Trophoblast cell (in vitro differentiated cells and primary cell): ENCODE measurements around the gene QKI.

Source experiments
- DNase-seq, 2 donors: peaks; one replicate each; pipeline ENCODE4 v3.0.0-alpha.2; 2016
- H2AFZ ChIP-seq: 2 replicates; pipeline ENCODE4 v1.6.1; 2013; ENCODE audit warnings: low read length, moderate library complexity, mild to moderate bottlenecking; ENCODE audit not compliant: insufficient read depth, poor library complexity
- H2AK5ac ChIP-seq: 2 replicates; pipeline ENCODE4 v1.6.1; 2013; ENCODE audit warnings: mild to moderate bottlenecking, low read length
- H2BK120ac ChIP-seq: 2 replicates; pipeline ENCODE4 v1.6.1; 2013; ENCODE audit warnings: low read length, mild to moderate bottlenecking, moderate library complexity; ENCODE audit not compliant: insufficient read depth, poor library complexity
- H2BK12ac ChIP-seq: 2 replicates; pipeline ENCODE4 v1.6.1; 2013; ENCODE audit warnings: mild to moderate bottlenecking, low read length, moderate library complexity
- H2BK5ac ChIP-seq: 2 replicates; pipeline ENCODE4 v1.6.1; 2013; ENCODE audit warnings: low read length, low read depth, moderate library complexity, mild to moderate bottlenecking; ENCODE audit not compliant: poor library complexity
- H3K14ac ChIP-seq: 2 replicates; pipeline ENCODE4 v1.6.1; 2013; ENCODE audit warnings: mild to moderate bottlenecking, low read length
- H3K18ac ChIP-seq: 2 replicates; pipeline ENCODE4 v1.6.1; 2013; ENCODE audit warnings: mild to moderate bottlenecking, low read length
- H3K23ac ChIP-seq: 2 replicates; pipeline ENCODE4 v1.6.1; 2013; ENCODE audit warnings: low read length
- H3K27ac ChIP-seq: 2 replicates; pipeline ENCODE4 v1.5.1; 2013; ENCODE audit warnings: low read depth, mild to moderate bottlenecking, inconsistent platforms, low read length, moderate library complexity
- H3K27me3 ChIP-seq: 2 replicates; pipeline ENCODE4 v1.6.1; 2013; ENCODE audit warnings: inconsistent platforms, mild to moderate bottlenecking, low read length, moderate library complexity; ENCODE audit not compliant: insufficient read depth
- H3K36me3 ChIP-seq, 2 experiments: 1 replicate in 1 of 2; 2 replicates in 1 of 2; pipeline ENCODE4 v1.6.1; 2013; ENCODE audit warnings: low read length in 2 of 2, mild to moderate bottlenecking in 2 of 2, moderate library complexity in 1 of 2; ENCODE audit not compliant: insufficient read depth in 2 of 2, control insufficient read depth in 1 of 2
- H3K4ac ChIP-seq: 2 replicates; pipeline ENCODE4 v1.6.1; 2013; ENCODE audit warnings: low read depth, mild to moderate bottlenecking, low read length, moderate library complexity
- H3K4me1 ChIP-seq, 2 experiments: 1 replicate in 1 of 2; 2 replicates in 1 of 2; pipeline ENCODE4 v1.6.1; 2013; ENCODE audit warnings: low read length in 2 of 2, mild to moderate bottlenecking in 2 of 2, moderate library complexity in 1 of 2; ENCODE audit not compliant: insufficient read depth in 2 of 2, control insufficient read depth in 1 of 2
- H3K4me2 ChIP-seq: 2 replicates; pipeline ENCODE4 v1.6.1; 2013; ENCODE audit warnings: inconsistent platforms, mild to moderate bottlenecking, low read length, moderate library complexity
- H3K4me3 ChIP-seq: 2 replicates; pipeline ENCODE4 v1.5.1; 2013; ENCODE audit warnings: mild to moderate bottlenecking, low read depth, low read length, inconsistent platforms
- H3K79me1 ChIP-seq: one replicate; pipeline ENCODE4 v1.6.1; 2013; ENCODE audit warnings: low read length
- H3K79me2 ChIP-seq: 2 replicates; pipeline ENCODE4 v1.6.1; 2013; ENCODE audit warnings: low read length, mild to moderate bottlenecking; ENCODE audit not compliant: control insufficient read depth, insufficient read depth, poor library complexity
- H3K9ac ChIP-seq: 2 replicates; pipeline ENCODE4 v1.6.1; 2013; ENCODE audit warnings: mild to moderate bottlenecking, low read length
- H3K9me3 ChIP-seq: 2 replicates; pipeline ENCODE4 v1.6.1; 2013; ENCODE audit warnings: low read depth, mild to moderate bottlenecking, control low read depth, inconsistent platforms, low read length; ENCODE audit not compliant: insufficient read depth
- H4K12ac ChIP-seq: 2 replicates; pipeline ENCODE4 v1.6.1; 2013; ENCODE audit warnings: low read depth, mild to moderate bottlenecking, low read length, moderate library complexity
- H4K8ac ChIP-seq: 2 replicates; pipeline ENCODE4 v1.6.1; 2013; ENCODE audit warnings: low read depth, mild to moderate bottlenecking, low read length, moderate library complexity
- H4K91ac ChIP-seq: one replicate; pipeline ENCODE4 v1.6.1; 2013; ENCODE audit warnings: low read depth, mild to moderate bottlenecking, low read length, moderate library complexity
- WGBS: extraction: QIAGEN DNeasy Blood & Tissue Kit; methylation state at CpG from one replicate; pipeline ENCODE4 v1.1.7; 2013; ENCODE audit warnings: missing lambda C conversion rate; ENCODE audit not compliant: insufficient read length, insufficient coverage; ENCODE audit errors: extremely low coverage; 5-methylcytosine and 5-hydroxymethylcytosine counted together

QKI gene

GRCh38 chr6:163592872-163593271, 178.4 kb downstream of the QKI start:
- no peak overlapping the region for H3K27ac ChIP-seq
- no peak overlapping the region for H4K12ac ChIP-seq
- H2AK5ac ChIP-seq = no peak overlapping the region
- no peak overlapping the region for H3K4ac ChIP-seq
- no peaks in the 10 kb centered on the region for H3K27me3 ChIP-seq
- no peaks in the 10 kb centered on the region for H3K79me2 ChIP-seq
- DNase-seq = no peak
- no peak overlapping the region for H2BK120ac ChIP-seq
- no peak overlapping the region for H3K18ac ChIP-seq
- no peaks in the 10 kb centered on the region for H3K79me1 ChIP-seq
- no peak overlapping the region for H2AFZ ChIP-seq
- H3K9ac ChIP-seq = no peak overlapping the region
- H2BK5ac ChIP-seq = no peak overlapping the region
- no peak overlapping the region for H3K4me2 ChIP-seq
- no peak overlapping the region for H3K14ac ChIP-seq
- WGBS = no CpG with 5 or more reads among the region's 3 CpGs
- H3K4me1 ChIP-seq = no peaks in the 10 kb centered on the region
- H2BK12ac ChIP-seq = no peak overlapping the region
- H3K23ac ChIP-seq = no peak overlapping the region
- H4K8ac ChIP-seq = no peak overlapping the region
- peaks cover 4% of the 10 kb centered on the region for H3K9me3 ChIP-seq
- no peak overlapping the region for H4K91ac ChIP-seq
- peaks cover 0 to 8% of the 10 kb centered on the region in 2 experiments for H3K36me3 ChIP-seq
- no peak overlapping the region for H3K4me3 ChIP-seq

- DNase-seq = no peak
- Histone ChIP-seq H3K14ac (no peak overlapping the region), H3K79me2 (no peaks in the 10 kb centered on the region), H3K79me1 (no peaks in the 10 kb centered on the region), H2BK5ac (no peak overlapping the region), H4K8ac (no peak overlapping the region), H3K27ac (no peak overlapping the region), H2BK120ac (no peak overlapping the region), H3K4me1 (no peaks in the 10 kb centered on the region), H3K9ac (no peak overlapping the region), H3K4ac (no peak overlapping the region), H3K4me2 (no peak overlapping the region), H2AK5ac (no peak overlapping the region), H3K9me3 (peaks cover 2% of the 10 kb centered on the region), H2BK12ac (no peak overlapping the region), H3K23ac (no peak overlapping the region), H4K12ac (no peak overlapping the region), H4K91ac (no peak overlapping the region), H3K27me3 (no peaks in the 10 kb centered on the region), H3K4me3 (no peak overlapping the region), H3K18ac (no peak overlapping the region), H2AFZ (no peak overlapping the region), H3K36me3 (no peaks in the 10 kb centered on the region)
- no CpG with 5 or more reads among the region's 2 CpGs for WGBS
Observed at GRCh38 chr6:163596174-163596573, 181.7 kb downstream of the QKI start.

GRCh38 chr6:163599136-163599535, 184.6 kb downstream of the QKI start:
- Histone ChIP-seq H4K91ac (no peak overlapping the region), H2BK5ac (no peak overlapping the region), H2AFZ (no peak overlapping the region), H3K4ac (no peak overlapping the region), H3K79me2 (no peaks in the 10 kb centered on the region), H2BK12ac (no peak overlapping the region), H3K4me1 (no peaks in the 10 kb centered on the region), H3K4me2 (no peak overlapping the region), H3K23ac (no peak overlapping the region), H3K9me3 (no peaks in the 10 kb centered on the region), H4K12ac (no peak overlapping the region), H2BK120ac (no peak overlapping the region), H2AK5ac (no peak overlapping the region), H3K4me3 (no peak overlapping the region), H3K79me1 (no peaks in the 10 kb centered on the region), H3K14ac (no peak overlapping the region), H3K9ac (no peak overlapping the region), H3K27me3 (no peaks in the 10 kb centered on the region), H3K27ac (no peak overlapping the region), H4K8ac (no peak overlapping the region), H3K36me3 (no peaks in the 10 kb centered on the region), H3K18ac (no peak overlapping the region)
- no peak for DNase-seq

GRCh38 chr6:163599684-163600083, 185.2 kb downstream of the QKI start:
- Histone ChIP-seq H2BK5ac (no peak overlapping the region), H4K8ac (no peak overlapping the region), H3K14ac (no peak overlapping the region), H4K91ac (no peak overlapping the region), H3K23ac (no peak overlapping the region), H3K27ac (no peak overlapping the region), H2BK120ac (no peak overlapping the region), H2BK12ac (no peak overlapping the region), H3K4me1 (no peaks in the 10 kb centered on the region), H3K79me1 (no peaks in the 10 kb centered on the region), H4K12ac (no peak overlapping the region), H3K79me2 (no peaks in the 10 kb centered on the region), H2AK5ac (no peak overlapping the region), H3K4me2 (no peak overlapping the region), H3K27me3 (no peaks in the 10 kb centered on the region), H2AFZ (no peak overlapping the region), H3K4ac (no peak overlapping the region), H3K4me3 (no peak overlapping the region), H3K9ac (no peak overlapping the region), H3K9me3 (no peaks in the 10 kb centered on the region), H3K36me3 (no peaks in the 10 kb centered on the region), H3K18ac (no peak overlapping the region)
- no peak for DNase-seq
- no CpG with 5 or more reads among the region's 2 CpGs for WGBS
